ENCODE results near the gene BET1.

Gene BET1

GRCh38 chr7:93958216-93958615 is 45.9 kb downstream of the BET1 start:
- peak; percentile 21 for DNase-seq (ENCODE audit: low read depth)

- no peak for DNase-seq (ENCODE audit: low read depth)
These were observed 46.4 kb downstream of the BET1 start for GRCh38 chr7:93957767-93958166.

- no peak for DNase-seq (ENCODE audit: low read depth)
These were observed 48.9 kb downstream of the BET1 start for GRCh38 chr7:93955304-93955703.

GRCh38 chr7:93949423-93949822 is 54.7 kb downstream of the BET1 start:
- DNase-seq (ENCODE audit: low read depth), result peak; percentile 89

GRCh38 chr7:93948873-93949272 is 55.3 kb downstream of the BET1 start:
- no peak for DNase-seq (ENCODE audit: low read depth)

- DNase-seq (ENCODE audit: low read depth), result peak; percentile 84
These were observed 56.0 kb downstream of the BET1 start for GRCh38 chr7:93948106-93948505.

GRCh38 chr7:93945756-93946535 is 58.2 kb downstream of the BET1 start:
- peak; percentile 66 for DNase-seq (ENCODE audit: low read depth)

- DNase-seq (ENCODE audit: low read depth), result no peak
These were observed 59.1 kb downstream of the BET1 start for GRCh38 chr7:93945083-93945482.

- peak; percentile 36 for DNase-seq (ENCODE audit: low read depth)
These were observed 59.5 kb downstream of the BET1 start for GRCh38 chr7:93944673-93945072.

GRCh38 chr7:93943816-93944540 is 60.2 kb downstream of the BET1 start:
- DNase-seq (ENCODE audit: low read depth), result no peak
